ENCODE data around the gene APOB.

Gene APOB

GRCh38 chr2:20977520-20978180 lies 66.2 kb downstream of the APOB start:
- DNase-seq (ENCODE audit: low read depth, low spot score): no peak

GRCh38 chr2:20976527-20976926 lies 67.3 kb downstream of the APOB start:
- DNase-seq (ENCODE audit: low read depth, low spot score): no peak

DNA sequence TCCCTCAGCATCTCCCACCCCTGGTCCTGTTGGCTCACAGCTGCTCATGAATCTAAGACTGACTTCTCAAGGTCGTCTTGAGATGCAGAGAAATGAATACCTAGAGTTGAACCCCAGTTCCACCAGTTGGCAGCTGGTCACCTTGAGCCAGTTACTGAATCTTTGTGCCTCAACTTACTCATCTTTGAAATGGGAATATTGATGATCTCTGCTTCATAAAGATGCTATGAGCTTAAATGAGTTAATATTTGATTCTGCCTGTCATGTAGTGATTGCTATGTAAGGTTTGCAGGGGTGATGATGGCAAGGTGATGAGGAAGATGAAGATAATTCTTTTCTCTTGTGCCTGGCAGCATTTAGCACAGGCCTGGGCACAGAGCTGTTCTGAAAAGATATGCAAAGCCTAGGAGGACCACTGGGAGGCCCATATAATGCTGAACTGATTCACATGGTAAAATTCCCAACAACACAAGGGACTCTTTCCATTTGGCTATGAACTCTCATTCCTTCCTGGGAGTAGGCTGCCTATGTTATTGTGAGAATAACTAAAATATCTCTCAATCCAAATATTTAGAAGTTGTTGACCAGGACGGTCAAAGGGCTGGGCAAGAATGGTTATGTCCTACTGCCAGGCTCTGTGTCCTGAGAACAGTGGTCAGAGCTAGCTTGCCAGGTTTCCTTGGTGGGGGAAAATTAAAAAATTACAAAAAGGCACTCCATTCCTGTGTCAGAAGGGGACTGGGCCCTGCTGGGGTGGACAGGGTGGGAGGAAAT lies 70.9 kb downstream of the APOB start:
- DNase-seq (ENCODE audit: low read depth, low spot score): no peak

DNA sequence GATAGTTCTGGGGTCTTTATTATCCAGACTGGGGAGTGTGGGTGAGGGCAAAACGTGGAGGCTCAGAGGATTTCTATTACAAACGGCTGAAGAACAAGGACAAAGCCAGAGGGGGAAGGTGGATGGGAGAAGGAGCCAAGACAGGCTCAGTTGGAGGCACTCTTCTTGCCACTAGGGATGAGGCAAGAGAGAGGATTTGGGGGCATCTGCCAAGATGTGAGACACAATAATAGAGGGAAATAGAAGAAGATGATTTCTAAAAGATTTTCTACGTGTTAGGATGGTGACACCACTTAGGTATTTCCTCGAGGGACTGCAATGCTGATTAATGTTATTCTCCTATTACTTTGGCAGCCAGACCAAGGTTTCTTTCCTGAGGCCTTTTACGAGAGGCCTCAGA lies 71.8 kb downstream of the APOB start:
- DNase-seq (ENCODE audit: low read depth, low spot score): no peak

GRCh38 chr2:20970068-20970467 lies 73.8 kb downstream of the APOB start:
- no peak for DNase-seq (ENCODE audit: low read depth, low spot score)

- DNase-seq (ENCODE audit: low read depth, low spot score): no peak
Measured at GRCh38 chr2:20966061-20966595, 77.7 kb downstream of the APOB start.

DNA sequence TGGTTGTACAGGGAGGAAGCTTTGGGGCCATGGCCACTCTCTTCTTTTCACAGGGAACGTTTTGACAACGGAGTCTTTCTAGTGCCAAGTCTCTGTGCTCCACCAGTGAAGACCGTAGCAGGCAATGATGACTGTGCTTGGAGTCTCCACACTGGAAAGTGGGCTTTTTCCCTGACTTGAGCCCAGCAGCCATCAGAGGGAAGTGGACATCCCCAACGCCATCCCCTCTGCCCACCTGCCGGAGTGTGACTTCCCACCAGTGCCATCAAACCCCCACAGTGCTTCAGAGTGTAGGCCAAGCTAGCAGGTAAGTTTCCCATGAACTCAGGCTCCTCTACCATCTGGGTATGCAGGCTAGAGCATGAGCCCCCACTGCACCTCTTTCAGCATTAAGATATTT lies 78.7 kb downstream of the APOB start:
- DNase-seq (ENCODE audit: low read depth, low spot score): no peak

- no peak for DNase-seq (ENCODE audit: low read depth, low spot score)
Measured at GRCh38 chr2:20963867-20964266, 80.0 kb downstream of the APOB start.

GRCh38 chr2:20962939-20963557 lies 80.8 kb downstream of the APOB start:
- DNase-seq (ENCODE audit: low read depth, low spot score): peak; percentile 87

- no peak for DNase-seq (ENCODE audit: low read depth, low spot score)
Measured at GRCh38 chr2:20961858-20962257, 82.0 kb downstream of the APOB start.

DNA sequence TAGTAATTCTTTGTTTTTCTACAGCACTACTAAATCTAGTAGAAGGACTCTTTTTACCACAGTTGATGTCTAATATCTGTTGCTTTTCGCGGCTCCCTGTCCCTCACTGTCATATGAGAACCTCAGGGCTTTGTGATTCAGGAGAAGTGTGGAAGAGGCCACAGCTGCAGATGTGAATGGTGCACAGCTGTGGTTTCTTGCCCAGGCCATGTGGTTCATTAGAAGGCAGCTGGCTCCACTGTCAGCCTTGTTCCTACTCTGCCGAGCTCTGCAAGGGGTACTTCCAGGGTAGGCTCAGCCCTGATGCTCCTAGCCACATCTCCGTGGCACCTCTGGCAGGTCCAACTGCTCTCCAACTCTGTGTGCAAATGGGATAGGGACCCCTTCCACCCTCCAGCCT lies 83.9 kb downstream of the APOB start:
- DNase-seq (ENCODE audit: low read depth, low spot score): no peak

DNA sequence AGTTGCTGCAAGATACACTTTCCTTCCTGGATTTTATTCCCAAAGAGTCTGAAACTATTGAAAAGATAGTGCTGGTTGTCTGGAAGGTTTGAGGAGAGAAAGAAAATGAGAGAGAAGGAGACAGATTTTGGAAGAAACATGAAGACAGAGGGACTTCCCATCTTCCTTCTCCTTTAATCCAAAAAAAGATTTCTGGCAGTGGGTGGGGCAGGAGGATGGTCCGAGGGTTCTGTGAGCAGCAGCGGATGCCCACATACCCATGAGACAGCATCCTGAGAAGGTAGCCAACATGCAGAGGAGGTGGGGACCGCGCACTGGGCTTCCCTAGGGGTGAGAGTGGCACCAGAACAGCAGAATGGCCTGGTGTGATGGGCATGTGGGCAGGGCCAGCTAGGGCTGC lies 84.6 kb downstream of the APOB start:
- no peak for DNase-seq (ENCODE audit: low read depth, low spot score)

GRCh38 chr2:20957788-20958525 lies 85.9 kb downstream of the APOB start:
- no peak for DNase-seq (ENCODE audit: low read depth, low spot score)

DNA sequence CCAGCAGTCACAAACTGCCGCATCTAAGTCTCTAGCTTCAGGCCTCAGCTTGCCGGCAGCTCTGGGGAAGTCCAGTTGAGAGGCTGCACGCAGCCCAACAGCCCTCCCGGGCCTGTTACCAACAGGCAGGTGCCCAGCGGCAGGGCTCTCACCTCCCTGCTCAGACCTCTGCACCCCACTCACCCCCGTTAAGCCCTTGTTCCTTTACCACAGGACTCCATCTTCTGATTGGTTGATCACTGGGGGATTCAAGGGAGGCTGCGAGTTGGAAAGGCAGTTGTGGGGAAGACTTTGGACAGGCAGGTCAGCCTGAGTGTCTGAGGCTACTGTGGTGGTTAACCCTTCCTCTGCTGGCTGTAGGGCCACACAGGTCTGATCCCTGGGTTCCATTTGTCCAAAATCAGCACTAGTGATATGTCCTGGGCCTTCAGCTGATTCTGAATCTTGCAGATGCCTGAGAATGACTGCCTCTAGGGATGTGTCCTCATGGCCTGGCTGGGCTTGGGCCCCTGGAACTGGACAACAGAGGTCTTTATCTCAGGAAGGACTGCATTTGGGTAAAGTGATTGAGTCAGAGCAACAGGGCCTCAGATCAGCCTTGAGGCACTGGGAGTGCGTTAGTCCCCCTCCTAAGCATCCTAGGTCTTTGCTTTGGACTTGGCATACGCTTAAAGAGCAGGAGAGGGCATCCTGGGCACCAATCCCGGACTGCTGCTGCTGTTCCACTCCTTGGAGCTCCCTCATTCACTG lies 88.4 kb downstream of the APOB start:
- DNase-seq (ENCODE audit: low read depth, low spot score): no peak

DNA sequence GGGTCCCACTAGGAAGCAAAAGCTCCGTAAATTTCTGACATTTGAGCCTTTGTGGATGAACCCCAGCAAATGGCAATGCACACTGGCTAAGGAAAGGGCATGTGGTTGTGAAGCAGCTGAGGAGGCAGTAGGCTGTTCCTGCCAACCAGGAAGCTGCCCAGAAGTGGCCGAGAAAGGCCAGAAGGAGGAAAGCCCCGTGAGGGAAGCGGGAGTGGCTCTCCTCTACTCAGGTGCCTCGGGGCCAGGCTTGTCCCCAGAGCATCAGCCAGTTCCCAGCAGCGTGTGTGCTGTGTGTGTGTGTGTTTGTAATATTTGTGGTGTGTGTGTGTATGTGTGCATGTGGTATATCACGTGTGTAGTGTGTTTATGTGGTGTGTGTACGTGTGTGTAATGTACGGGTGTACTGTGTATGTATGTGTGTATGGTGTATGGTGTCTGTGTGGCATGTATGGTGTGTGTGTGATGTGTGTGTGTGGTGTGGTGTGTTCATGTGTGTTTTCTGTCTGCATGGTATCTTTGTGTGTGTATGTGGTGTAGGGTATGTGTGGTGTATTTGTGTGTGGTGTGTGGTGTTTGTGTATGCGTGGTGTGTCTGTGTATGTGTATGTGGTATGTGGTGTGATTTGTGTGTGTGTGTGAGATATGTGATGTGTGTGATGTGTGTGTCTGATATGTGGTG lies 90.6 kb downstream of the APOB start:
- DNase-seq (ENCODE audit: low read depth, low spot score): no peak

All from ELF-1 (cell line).